Liver (tissue), 9 donors: Measurements from ENCODE around the gene PDE6D. TPM values are rescaled to one million over a fixed set of nuclear protein-coding genes. Genes with fewer than 3 reads are reported as not detected.

Experiments used
- DNase-seq: peaks from one replicate; pipeline ENCODE4 v3.0.0-alpha.2; 2017; ENCODE audit warnings: low spot score
- H3K27ac ChIP-seq, 2 donors: one replicate each; pipeline ENCODE4 v1.7.0; 2013; ENCODE audit warnings: inconsistent platforms in 2 of 2, low read length in 2 of 2, control low read depth in 1 of 2, low read depth in 1 of 2, mild to moderate bottlenecking in 1 of 2
- H3K27me3 ChIP-seq, 4 donors: one replicate each; pipeline versions ENCODE4 v1.6.1 to v1.7.0; 2013; ENCODE audit warnings: low read length in 3 of 4, inconsistent platforms in 1 of 4, mild to moderate bottlenecking in 1 of 4, moderate library complexity in 1 of 4; ENCODE audit not compliant: control insufficient read depth in 4 of 4, insufficient read depth in 4 of 4
- H3K36me3 ChIP-seq, 4 donors: one replicate each; pipeline versions ENCODE4 v1.6.1 to v1.7.0; 2013; ENCODE audit warnings: low read length in 3 of 4, mild to moderate bottlenecking in 3 of 4, low read depth in 1 of 4, moderate library complexity in 1 of 4; ENCODE audit not compliant: control insufficient read depth in 4 of 4, insufficient read depth in 3 of 4
- H3K4me1 ChIP-seq, 4 donors: one replicate each; pipeline versions ENCODE4 v1.6.1 to v1.7.0; 2013; ENCODE audit warnings: low read length in 3 of 4, mild to moderate bottlenecking in 3 of 4, moderate library complexity in 1 of 4; ENCODE audit not compliant: control insufficient read depth in 4 of 4, insufficient read depth in 4 of 4
- H3K4me3 ChIP-seq, 3 donors: one replicate each; pipeline versions ENCODE4 v1.6.1 to v1.7.0; 2013; ENCODE audit warnings: low read length in 3 of 3, control low read depth in 1 of 3, low read depth in 1 of 3, mild to moderate bottlenecking in 1 of 3
- H3K9ac ChIP-seq, 2 donors: one replicate each; pipeline ENCODE4 v1.7.0; 2013; ENCODE audit warnings: low read length in 2 of 2, mild to moderate bottlenecking in 2 of 2, moderate library complexity in 2 of 2, control low read depth in 1 of 2, low read depth in 1 of 2
- H3K9me3 ChIP-seq, 4 donors: one replicate each; pipeline versions ENCODE4 v1.6.1 to v1.7.0; 2013; ENCODE audit warnings: low read length in 3 of 4; ENCODE audit not compliant: control insufficient read depth in 4 of 4
- CTCF ChIP-seq: fragments of 150-350 bp; IDR thresholded peaks from 2 replicates; pipeline ENCODE4 v1.5.1; 2017; ENCODE audit warnings: improper control_type of control experiment, low read depth, low read length; ENCODE audit not compliant: missing input control
- EGR1 ChIP-seq, 2 donors: IDR thresholded peaks; 2 replicates each; pipeline ENCODE4 v1.6.1; 2016 to 2018; ENCODE audit warnings: antibody characterized with exemption in 2 of 2, low read depth in 2 of 2
- FOXA1 ChIP-seq: IDR thresholded peaks from 2 replicates; pipeline ENCODE4 v1.6.1; 2016; ENCODE audit warnings: antibody characterized with exemption
- FOXA2 ChIP-seq: IDR thresholded peaks from 2 replicates; pipeline ENCODE4 v1.6.1; 2016; ENCODE audit warnings: antibody characterized with exemption
- GABPA ChIP-seq, 2 donors: IDR thresholded peaks in 1 of 2; conservative IDR thresholded peaks in 1 of 2; 2 replicates each; pipeline ENCODE4 v1.6.1; 2016; ENCODE audit warnings: antibody characterized with exemption in 2 of 2, mild to moderate bottlenecking in 1 of 2, moderate library complexity in 1 of 2
- HNF4A ChIP-seq, 2 donors: conservative IDR thresholded peaks; 2 replicates each; pipeline ENCODE4 v1.6.1; 2016; ENCODE audit warnings: antibody characterized with exemption in 2 of 2, mild to moderate bottlenecking in 2 of 2
- HNF4G ChIP-seq: IDR thresholded peaks from 2 replicates; pipeline ENCODE4 v1.6.1; 2016; ENCODE audit warnings: antibody characterized with exemption
- JUND ChIP-seq, 2 donors: IDR thresholded peaks; 2 replicates each; pipeline ENCODE4 v1.6.1; 2016; ENCODE audit warnings: antibody characterized with exemption in 2 of 2
- MAX ChIP-seq: IDR thresholded peaks from 2 replicates; pipeline ENCODE4 v1.6.1; 2016; ENCODE audit warnings: antibody characterized with exemption
- NR2F2 ChIP-seq: IDR thresholded peaks from 2 replicates; pipeline ENCODE4 v1.6.1; 2016; ENCODE audit warnings: antibody characterized with exemption
- RAD21 ChIP-seq, 2 donors: IDR thresholded peaks; 2 replicates each; pipeline ENCODE4 v1.6.1; 2016; ENCODE audit warnings: antibody characterized with exemption in 2 of 2, mild to moderate bottlenecking in 2 of 2
- RXRA ChIP-seq, 2 donors: IDR thresholded peaks; 2 replicates each; pipeline ENCODE4 v1.6.1; 2017 to 2018; ENCODE audit warnings: antibody characterized with exemption in 2 of 2, mild to moderate bottlenecking in 1 of 2
- SP1 ChIP-seq: IDR thresholded peaks from 2 replicates; pipeline ENCODE4 v1.6.1; 2018; ENCODE audit warnings: antibody characterized with exemption, mild to moderate bottlenecking
- TAF1 ChIP-seq: conservative IDR thresholded peaks from 2 replicates; pipeline ENCODE4 v1.6.1; 2016; ENCODE audit warnings: antibody characterized with exemption, mild to moderate bottlenecking
- YY1 ChIP-seq: IDR thresholded peaks from 2 replicates; pipeline ENCODE4 v1.6.1; 2016; ENCODE audit warnings: antibody characterized with exemption, mild to moderate bottlenecking
- WGBS: extraction: QIAGEN DNeasy Blood & Tissue Kit; methylation state at CpG from one replicate; pipeline ENCODE4 v1.1.7; 2013; 5-methylcytosine and 5-hydroxymethylcytosine counted together
- polyA plus RNA-seq, 2 donors: library from polyadenylated mRNA; stranded (reverse) in 1 of 2; unstranded in 1 of 2; fragments of 200-250 nt in 1 of 2; fragments of >200 nt in 1 of 2; fragmentation: Nextera tagmentation in 1 of 2; extraction: Ambion mirVana in 1 of 2; gene quantifications; one replicate each; pipeline versions ENCODE4 v1.2.1 to v1.2.3, GENCODE V29; 2013 to 2015
- total RNA-seq, 2 donors: library from RNA; depleted of rRNA; stranded (reverse); fragments of >200 nt; gene quantifications; one replicate each; pipeline ENCODE4 v1.2.3, GENCODE V29; 2014
- TF ChIP-seq, protein P1 (sequence below): IDR thresholded peaks from 2 replicates; pipeline ENCODE4 v1.6.1; 2016; ENCODE audit warnings: antibody characterized with exemption, mild to moderate bottlenecking
- TF ChIP-seq, protein P2 (sequence below): IDR thresholded peaks from 2 replicates; pipeline ENCODE4 v1.6.1; 2016; ENCODE audit warnings: antibody characterized with exemption
- TF ChIP-seq, protein P3 (sequence below): IDR thresholded peaks from 2 replicates; pipeline ENCODE4 v1.6.1; 2016; ENCODE audit warnings: antibody characterized with exemption
- donor health status: healthy.
- donor health status: healthy.
- donor health status: healthy.
- donor health status: healthy.
- donor health status: healthy.

The PDE6D gene
- total and polyA plus RNA-seq, 4 donors = 6.6 to 8.5 (median 7.0) TPM

GRCh38 chr2:231764760-231765159, 16.3 kb downstream of the PDE6D start:
- no peak overlapping the region for H3K4me3 ChIP-seq
- no peak for TF ChIP-seq EGR1 (IDR thresholded peaks at IDR 0.05; ENCODE audit: low read depth in 2 of 2)
- TF ChIP-seq, protein P1, sequence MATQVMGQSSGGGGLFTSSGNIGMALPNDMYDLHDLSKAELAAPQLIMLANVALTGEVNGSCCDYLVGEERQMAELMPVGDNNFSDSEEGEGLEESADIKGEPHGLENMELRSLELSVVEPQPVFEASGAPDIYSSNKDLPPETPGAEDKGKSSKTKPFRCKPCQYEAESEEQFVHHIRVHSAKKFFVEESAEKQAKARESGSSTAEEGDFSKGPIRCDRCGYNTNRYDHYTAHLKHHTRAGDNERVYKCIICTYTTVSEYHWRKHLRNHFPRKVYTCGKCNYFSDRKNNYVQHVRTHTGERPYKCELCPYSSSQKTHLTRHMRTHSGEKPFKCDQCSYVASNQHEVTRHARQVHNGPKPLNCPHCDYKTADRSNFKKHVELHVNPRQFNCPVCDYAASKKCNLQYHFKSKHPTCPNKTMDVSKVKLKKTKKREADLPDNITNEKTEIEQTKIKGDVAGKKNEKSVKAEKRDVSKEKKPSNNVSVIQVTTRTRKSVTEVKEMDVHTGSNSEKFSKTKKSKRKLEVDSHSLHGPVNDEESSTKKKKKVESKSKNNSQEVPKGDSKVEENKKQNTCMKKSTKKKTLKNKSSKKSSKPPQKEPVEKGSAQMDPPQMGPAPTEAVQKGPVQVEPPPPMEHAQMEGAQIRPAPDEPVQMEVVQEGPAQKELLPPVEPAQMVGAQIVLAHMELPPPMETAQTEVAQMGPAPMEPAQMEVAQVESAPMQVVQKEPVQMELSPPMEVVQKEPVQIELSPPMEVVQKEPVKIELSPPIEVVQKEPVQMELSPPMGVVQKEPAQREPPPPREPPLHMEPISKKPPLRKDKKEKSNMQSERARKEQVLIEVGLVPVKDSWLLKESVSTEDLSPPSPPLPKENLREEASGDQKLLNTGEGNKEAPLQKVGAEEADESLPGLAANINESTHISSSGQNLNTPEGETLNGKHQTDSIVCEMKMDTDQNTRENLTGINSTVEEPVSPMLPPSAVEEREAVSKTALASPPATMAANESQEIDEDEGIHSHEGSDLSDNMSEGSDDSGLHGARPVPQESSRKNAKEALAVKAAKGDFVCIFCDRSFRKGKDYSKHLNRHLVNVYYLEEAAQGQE = no peak
- TF ChIP-seq SP1 = no peak
- TF ChIP-seq GABPA (IDR thresholded peaks at IDR 0.05 in 1 of 2, conservative IDR thresholded peaks at IDR 0.05 in 1 of 2) = no peak
- no peak for TF ChIP-seq RAD21 (IDR thresholded peaks at IDR 0.05)
- TF ChIP-seq YY1 = no peak
- H3K27ac ChIP-seq = no peak overlapping the region
- peaks cover 0 to 2% (median 0%) of the 10 kb centered on the region in 4 donors for H3K36me3 ChIP-seq
- H3K9ac ChIP-seq = no peak overlapping the region
- DNase-seq = no peak
- no peaks in the 10 kb centered on the region for H3K9me3 ChIP-seq
- WGBS = 96% methylated on average over 4 of the region's 4 CpGs
- H3K4me1 ChIP-seq = peaks cover 0 to 1% (median 0%) of the 10 kb centered on the region in 4 donors
- H3K27me3 ChIP-seq = no peaks in the 10 kb centered on the region

GRCh38 chr2:231764124-231764523, 17.0 kb downstream of the PDE6D start:
- no peak for DNase-seq

More at GRCh38 chr2:231764124-231764523, 17.0 kb downstream of the PDE6D start:
- Histone ChIP-seq H3K27me3 (no peaks in the 10 kb centered on the region), H3K9me3 (no peaks in the 10 kb centered on the region), H3K27ac (no peak overlapping the region), H3K4me1 (peaks cover 0 to 1% (median 0%) of the 10 kb centered on the region in 4 donors), H3K9ac (no peak overlapping the region), H3K36me3 (peaks cover 0 to 2% (median 0%) of the 10 kb centered on the region in 4 donors), H3K4me3 (no peak overlapping the region)
- no peak for TF ChIP-seq HNF4A (conservative IDR thresholded peaks at IDR 0.05)
- TF ChIP-seq NR2F2 = no peak
- no peak for TF ChIP-seq FOXA2
- TF ChIP-seq EGR1 (IDR thresholded peaks at IDR 0.05; ENCODE audit: low read depth in 2 of 2) = no peak
- TF ChIP-seq, protein P2, sequence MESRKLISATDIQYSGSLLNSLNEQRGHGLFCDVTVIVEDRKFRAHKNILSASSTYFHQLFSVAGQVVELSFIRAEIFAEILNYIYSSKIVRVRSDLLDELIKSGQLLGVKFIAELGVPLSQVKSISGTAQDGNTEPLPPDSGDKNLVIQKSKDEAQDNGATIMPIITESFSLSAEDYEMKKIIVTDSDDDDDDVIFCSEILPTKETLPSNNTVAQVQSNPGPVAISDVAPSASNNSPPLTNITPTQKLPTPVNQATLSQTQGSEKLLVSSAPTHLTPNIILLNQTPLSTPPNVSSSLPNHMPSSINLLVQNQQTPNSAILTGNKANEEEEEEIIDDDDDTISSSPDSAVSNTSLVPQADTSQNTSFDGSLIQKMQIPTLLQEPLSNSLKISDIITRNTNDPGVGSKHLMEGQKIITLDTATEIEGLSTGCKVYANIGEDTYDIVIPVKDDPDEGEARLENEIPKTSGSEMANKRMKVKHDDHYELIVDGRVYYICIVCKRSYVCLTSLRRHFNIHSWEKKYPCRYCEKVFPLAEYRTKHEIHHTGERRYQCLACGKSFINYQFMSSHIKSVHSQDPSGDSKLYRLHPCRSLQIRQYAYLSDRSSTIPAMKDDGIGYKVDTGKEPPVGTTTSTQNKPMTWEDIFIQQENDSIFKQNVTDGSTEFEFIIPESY = no peak
- TF ChIP-seq FOXA1 = no peak
- TF ChIP-seq, protein P1 = no peak
- TF ChIP-seq, protein P3, sequence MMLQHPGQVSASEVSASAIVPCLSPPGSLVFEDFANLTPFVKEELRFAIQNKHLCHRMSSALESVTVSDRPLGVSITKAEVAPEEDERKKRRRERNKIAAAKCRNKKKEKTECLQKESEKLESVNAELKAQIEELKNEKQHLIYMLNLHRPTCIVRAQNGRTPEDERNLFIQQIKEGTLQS = no peak
- TF ChIP-seq HNF4G = no peak
- no peak for TF ChIP-seq GABPA (IDR thresholded peaks at IDR 0.05 in 1 of 2, conservative IDR thresholded peaks at IDR 0.05 in 1 of 2)
- no peak for TF ChIP-seq SP1
- TF ChIP-seq CTCF = no peak
- no peak for TF ChIP-seq RXRA (IDR thresholded peaks at IDR 0.05)
- TF ChIP-seq YY1 = no peak
- no peak for TF ChIP-seq RAD21 (IDR thresholded peaks at IDR 0.05)
- TF ChIP-seq MAX = no peak
- TF ChIP-seq TAF1 = no peak
- no peak for TF ChIP-seq JUND (IDR thresholded peaks at IDR 0.05)
